DOHH2 (cell line): Measurements from ENCODE around the gene MKRN2OS.

Source experiments
- H3F3A ChIP-seq: fragments of 200-600 bp; sonication (generic), shearing (Covaris generic); 2 replicates; pipeline ENCODE4 v1.6.0; 2016; ENCODE audit warnings: antibody characterized with exemption, mild to moderate bottlenecking; ENCODE audit not compliant: control insufficient read depth, insufficient read depth
- H3K27ac ChIP-seq: fragments of 200-600 bp; sonication (generic); 2 replicates; pipeline ENCODE4 v1.5.1; 2014; ENCODE audit warnings: low read depth, mild to moderate bottlenecking, low read length, moderate library complexity
- H3K27me3 ChIP-seq: fragments of 200-600 bp; sonication (generic); 2 replicates; pipeline ENCODE4 v1.6.1; 2014; ENCODE audit warnings: mild to moderate bottlenecking, low read length, mixed read lengths; ENCODE audit not compliant: control insufficient read depth
- H3K36me3 ChIP-seq: fragments of 200-600 bp; sonication (generic); 2 replicates; pipeline ENCODE4 v1.6.1; 2014; ENCODE audit warnings: mild to moderate bottlenecking, low read length, moderate library complexity, mixed read lengths; ENCODE audit not compliant: control insufficient read depth
- H3K4me1 ChIP-seq: fragments of 200-600 bp; sonication (generic); 2 replicates; pipeline ENCODE4 v1.6.1; 2014; ENCODE audit warnings: mild to moderate bottlenecking, low read length, mixed read lengths; ENCODE audit not compliant: control insufficient read depth
- H3K4me2 ChIP-seq: fragments of 200-600 bp; sonication (generic); 2 replicates; pipeline ENCODE4 v1.6.0; 2014; ENCODE audit warnings: mild to moderate bottlenecking, low read length, moderate library complexity
- H3K4me3 ChIP-seq: fragments of 200-600 bp; sonication (generic); 2 replicates; pipeline ENCODE4 v1.5.1; 2014; ENCODE audit warnings: mild to moderate bottlenecking, low read length, mixed read lengths
- H3K79me2 ChIP-seq: fragments of 200-600 bp; sonication (generic); 2 replicates; pipeline ENCODE4 v1.6.1; 2014; ENCODE audit warnings: mild to moderate bottlenecking, low read length, mixed read lengths; ENCODE audit not compliant: control insufficient read depth
- H3K9me2 ChIP-seq: fragments of 200-600 bp; sonication (generic); replicated peaks from 2 replicates; pipeline ENCODE4 v1.6.1; 2014; ENCODE audit warnings: mild to moderate bottlenecking, low read length, mixed read lengths; ENCODE audit not compliant: control insufficient read depth
- H3K9me3 ChIP-seq: fragments of 200-600 bp; sonication (generic); 2 replicates; pipeline ENCODE4 v1.6.1; 2014; ENCODE audit warnings: antibody characterized with exemption, low read length, mixed read lengths; ENCODE audit not compliant: control insufficient read depth, insufficient read depth
- H4K20me1 ChIP-seq: fragments of 200-600 bp; sonication (generic); 2 replicates; pipeline ENCODE4 v1.6.0; 2014; ENCODE audit warnings: low read depth, mild to moderate bottlenecking, antibody characterized with exemption, low read length, moderate library complexity; ENCODE audit not compliant: control insufficient read depth, insufficient read depth
- EZH2phosphoT487 ChIP-seq: fragments of 200-600 bp; sonication (generic); IDR thresholded peaks from 2 replicates; pipeline ENCODE4 v1.6.1; 2017; ENCODE audit warnings: borderline replicate concordance, mild to moderate bottlenecking, antibody characterized with exemption, low read length, moderate library complexity, mixed read lengths
- TF ChIP-seq, protein P1 (sequence below): fragments of 200-600 bp; sonication (generic); IDR thresholded peaks from one replicate; pipeline ENCODE4 v1.5.1; 2014; ENCODE audit warnings: antibody characterized with exemption, mild to moderate bottlenecking, low read depth, low read length; ENCODE audit not compliant: poor library complexity, severe bottlenecking

The MKRN2OS gene

DNA sequence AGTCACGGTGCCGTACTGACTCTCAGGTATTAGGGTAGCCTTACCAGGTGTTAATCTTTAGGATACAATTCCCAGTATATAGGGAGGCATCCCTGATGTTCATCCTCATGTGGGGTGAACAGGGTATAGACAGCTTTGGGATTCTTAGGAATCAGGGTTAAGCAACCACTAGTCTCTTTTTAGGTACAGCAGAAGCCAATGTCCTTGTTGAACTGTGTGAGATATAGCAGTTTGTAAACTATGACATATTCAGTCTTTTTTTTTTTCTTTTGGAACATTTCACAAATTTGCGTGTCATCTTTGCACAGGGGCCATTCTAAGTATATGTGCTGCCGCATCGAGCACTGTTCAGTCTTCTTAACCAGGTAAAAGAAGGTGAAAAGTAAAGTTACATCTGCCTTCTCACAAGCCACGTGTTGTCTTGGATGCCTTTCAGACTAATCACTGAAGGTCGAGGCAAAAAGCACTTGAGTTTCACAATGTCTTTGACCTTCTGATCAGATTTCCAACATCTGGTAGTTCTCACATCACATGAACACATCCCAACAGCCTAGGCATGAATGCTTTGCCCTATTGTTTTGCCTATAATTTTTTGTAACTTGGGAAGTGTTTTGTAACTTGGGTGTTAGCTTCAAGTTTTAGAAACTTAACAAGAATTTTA, 43.8 kb downstream of the MKRN2OS start:
- Histone ChIP-seq H4K20me1 (no peaks in the 10 kb centered on the region), H3K36me3 (peaks cover 87% of the 10 kb centered on the region), H3K9me2 (no peaks in the 10 kb centered on the region), H3K4me1 (no peaks in the 10 kb centered on the region), H3K9me3 (no peaks in the 10 kb centered on the region), H3K4me2 (no peak overlapping the region), H3F3A (no peaks in the 10 kb centered on the region), H3K4me3 (no peak overlapping the region), H3K27ac (no peak overlapping the region), H3K27me3 (no peaks in the 10 kb centered on the region), H3K79me2 (no peaks in the 10 kb centered on the region)
- TF ChIP-seq EZH2phosphoT487: no peak
- TF ChIP-seq, protein P1, sequence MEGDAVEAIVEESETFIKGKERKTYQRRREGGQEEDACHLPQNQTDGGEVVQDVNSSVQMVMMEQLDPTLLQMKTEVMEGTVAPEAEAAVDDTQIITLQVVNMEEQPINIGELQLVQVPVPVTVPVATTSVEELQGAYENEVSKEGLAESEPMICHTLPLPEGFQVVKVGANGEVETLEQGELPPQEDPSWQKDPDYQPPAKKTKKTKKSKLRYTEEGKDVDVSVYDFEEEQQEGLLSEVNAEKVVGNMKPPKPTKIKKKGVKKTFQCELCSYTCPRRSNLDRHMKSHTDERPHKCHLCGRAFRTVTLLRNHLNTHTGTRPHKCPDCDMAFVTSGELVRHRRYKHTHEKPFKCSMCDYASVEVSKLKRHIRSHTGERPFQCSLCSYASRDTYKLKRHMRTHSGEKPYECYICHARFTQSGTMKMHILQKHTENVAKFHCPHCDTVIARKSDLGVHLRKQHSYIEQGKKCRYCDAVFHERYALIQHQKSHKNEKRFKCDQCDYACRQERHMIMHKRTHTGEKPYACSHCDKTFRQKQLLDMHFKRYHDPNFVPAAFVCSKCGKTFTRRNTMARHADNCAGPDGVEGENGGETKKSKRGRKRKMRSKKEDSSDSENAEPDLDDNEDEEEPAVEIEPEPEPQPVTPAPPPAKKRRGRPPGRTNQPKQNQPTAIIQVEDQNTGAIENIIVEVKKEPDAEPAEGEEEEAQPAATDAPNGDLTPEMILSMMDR: no peak

DNA sequence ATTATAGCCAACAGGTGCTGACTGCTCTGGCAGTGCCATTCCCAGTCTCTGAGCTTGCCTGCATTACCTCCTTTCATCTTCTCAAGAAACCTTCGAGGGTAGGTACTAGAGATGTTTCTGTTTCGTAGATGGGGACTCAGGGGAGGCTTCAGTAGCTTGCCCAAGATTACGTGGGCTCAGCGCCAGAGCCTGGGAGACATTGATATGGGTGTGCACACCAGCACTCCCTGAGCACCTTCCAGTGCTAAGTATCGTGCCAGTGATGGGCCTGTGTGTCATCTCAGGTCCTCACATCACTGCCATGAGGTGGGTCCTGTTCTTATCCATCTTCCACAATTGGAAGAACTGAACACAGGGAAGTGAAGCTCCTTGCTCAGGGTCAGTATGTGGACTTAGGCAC, 45.8 kb downstream of the MKRN2OS start:
- H3F3A ChIP-seq: no peaks in the 10 kb centered on the region
- TF ChIP-seq EZH2phosphoT487: no peak
- TF ChIP-seq, protein P1: no peak
- H3K4me3 ChIP-seq: no peak overlapping the region
- H3K27me3 ChIP-seq: no peaks in the 10 kb centered on the region
- H3K9me3 ChIP-seq: no peaks in the 10 kb centered on the region
- H3K36me3 ChIP-seq: peaks cover 86% of the 10 kb centered on the region
- H3K79me2 ChIP-seq: no peaks in the 10 kb centered on the region
- H3K27ac ChIP-seq: no peak overlapping the region
- H3K4me2 ChIP-seq: no peak overlapping the region
- no peaks in the 10 kb centered on the region for H3K4me1 ChIP-seq
- no peaks in the 10 kb centered on the region for H3K9me2 ChIP-seq
- H4K20me1 ChIP-seq: no peaks in the 10 kb centered on the region

DNA sequence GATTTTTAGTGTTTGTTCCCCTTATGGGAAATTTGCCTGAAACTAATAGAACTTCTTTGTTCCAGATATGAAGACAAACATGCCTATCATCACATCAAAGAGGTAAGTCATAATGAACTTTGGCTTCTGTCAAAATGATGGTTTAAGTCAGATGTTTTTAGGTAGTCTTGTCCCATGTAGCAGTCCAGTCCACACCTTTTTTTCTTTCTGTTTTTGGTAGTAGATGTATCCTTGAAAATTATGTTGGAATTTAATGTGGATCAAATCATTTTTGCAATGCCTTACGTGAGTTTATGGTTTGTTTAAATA, 48.9 kb downstream of the MKRN2OS start:
- TF ChIP-seq EZH2phosphoT487: no peak
- TF ChIP-seq, protein P1: no peak
- Histone ChIP-seq H4K20me1 (no peaks in the 10 kb centered on the region), H3K4me1 (peaks cover 4% of the 10 kb centered on the region; the same call in 1 of the 2 replicates), H3F3A (no peaks in the 10 kb centered on the region), H3K79me2 (no peaks in the 10 kb centered on the region), H3K4me3 (no peak overlapping the region), H3K27me3 (no peaks in the 10 kb centered on the region), H3K27ac (no peak overlapping the region), H3K9me2 (no peaks in the 10 kb centered on the region), H3K36me3 (peaks cover 85% of the 10 kb centered on the region), H3K4me2 (no peak overlapping the region), H3K9me3 (no peaks in the 10 kb centered on the region)
